ENCODE results near the gene FNBP1.

The FNBP1 gene

DNA sequence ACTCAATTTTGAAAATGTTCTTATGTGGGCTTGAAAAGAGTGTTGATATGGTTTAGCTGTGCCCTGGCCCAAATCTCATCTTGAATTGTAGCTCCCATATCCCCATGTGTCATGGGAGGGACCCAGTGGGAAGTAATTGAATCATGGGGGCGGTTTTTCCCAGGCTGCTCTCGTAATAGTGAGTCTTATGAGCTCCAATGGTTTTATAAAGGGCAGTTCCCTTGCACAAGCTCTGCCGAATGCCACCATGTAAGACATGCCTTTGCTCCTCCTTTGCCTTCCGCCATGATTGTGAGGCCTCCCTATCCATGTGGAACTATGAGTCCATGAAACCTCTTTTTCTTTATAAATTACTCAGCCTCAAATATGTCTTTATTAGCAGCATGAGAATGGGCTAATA lies 136.7 kb downstream of the FNBP1 start:
- Histone ChIP-seq H3K4me3 (replicated peaks; ENCODE audit: insufficient read depth, low read length) (no peak overlapping the region), H3K27me3 (ENCODE audit: insufficient read depth, poor library complexity, severe bottlenecking) (no peaks in the 10 kb centered on the region)

DNA sequence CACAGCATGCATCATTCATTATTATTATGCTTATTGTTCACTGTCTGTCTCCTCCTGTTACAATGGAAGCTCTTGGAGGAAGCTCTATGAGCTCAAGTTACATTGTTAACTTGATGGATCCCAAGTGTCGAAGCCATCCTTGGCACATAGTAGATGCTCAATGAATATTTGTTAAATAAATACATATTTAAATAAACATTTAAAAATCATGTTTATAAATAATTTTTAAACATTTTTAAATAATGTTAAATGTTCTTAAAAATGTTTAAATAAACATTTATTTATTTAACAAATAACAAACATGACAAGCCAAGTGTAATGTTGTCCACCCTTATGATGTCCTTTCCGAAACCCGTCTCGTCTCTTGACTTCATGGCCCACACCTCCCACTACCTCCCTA lies 138.3 kb downstream of the FNBP1 start:
- TF ChIP-seq, protein P1, sequence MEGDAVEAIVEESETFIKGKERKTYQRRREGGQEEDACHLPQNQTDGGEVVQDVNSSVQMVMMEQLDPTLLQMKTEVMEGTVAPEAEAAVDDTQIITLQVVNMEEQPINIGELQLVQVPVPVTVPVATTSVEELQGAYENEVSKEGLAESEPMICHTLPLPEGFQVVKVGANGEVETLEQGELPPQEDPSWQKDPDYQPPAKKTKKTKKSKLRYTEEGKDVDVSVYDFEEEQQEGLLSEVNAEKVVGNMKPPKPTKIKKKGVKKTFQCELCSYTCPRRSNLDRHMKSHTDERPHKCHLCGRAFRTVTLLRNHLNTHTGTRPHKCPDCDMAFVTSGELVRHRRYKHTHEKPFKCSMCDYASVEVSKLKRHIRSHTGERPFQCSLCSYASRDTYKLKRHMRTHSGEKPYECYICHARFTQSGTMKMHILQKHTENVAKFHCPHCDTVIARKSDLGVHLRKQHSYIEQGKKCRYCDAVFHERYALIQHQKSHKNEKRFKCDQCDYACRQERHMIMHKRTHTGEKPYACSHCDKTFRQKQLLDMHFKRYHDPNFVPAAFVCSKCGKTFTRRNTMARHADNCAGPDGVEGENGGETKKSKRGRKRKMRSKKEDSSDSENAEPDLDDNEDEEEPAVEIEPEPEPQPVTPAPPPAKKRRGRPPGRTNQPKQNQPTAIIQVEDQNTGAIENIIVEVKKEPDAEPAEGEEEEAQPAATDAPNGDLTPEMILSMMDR (IDR thresholded peaks at IDR 0.05; ENCODE audit: insufficient read depth, low read length): no peak
- Histone ChIP-seq H3K27me3 (ENCODE audit: insufficient read depth, poor library complexity, severe bottlenecking) (no peaks in the 10 kb centered on the region), H3K27ac (replicated peaks) (no peak overlapping the region), H3K4me3 (replicated peaks; ENCODE audit: insufficient read depth, low read length) (no peak overlapping the region)
- DNase-seq (ENCODE audit: low read depth in 1 of 2, low spot score in 1 of 2): no peak

More for the DNA sequence above, 136.7 kb downstream of the FNBP1 start:
- H3K27ac ChIP-seq (replicated peaks): no peak overlapping the region
- TF ChIP-seq GABPA (IDR thresholded peaks at IDR 0.05; ENCODE audit: low read depth) (no peak), POLR2AphosphoS5 (IDR thresholded peaks at IDR 0.05; ENCODE audit: low read depth) (no peak), SPI1 (IDR thresholded peaks at IDR 0.05; ENCODE audit: borderline replicate concordance, low read depth) (no peak)
- TF ChIP-seq, protein P1 (IDR thresholded peaks at IDR 0.05; ENCODE audit: insufficient read depth, low read length): no peak
- TF ChIP-seq, protein P2, sequence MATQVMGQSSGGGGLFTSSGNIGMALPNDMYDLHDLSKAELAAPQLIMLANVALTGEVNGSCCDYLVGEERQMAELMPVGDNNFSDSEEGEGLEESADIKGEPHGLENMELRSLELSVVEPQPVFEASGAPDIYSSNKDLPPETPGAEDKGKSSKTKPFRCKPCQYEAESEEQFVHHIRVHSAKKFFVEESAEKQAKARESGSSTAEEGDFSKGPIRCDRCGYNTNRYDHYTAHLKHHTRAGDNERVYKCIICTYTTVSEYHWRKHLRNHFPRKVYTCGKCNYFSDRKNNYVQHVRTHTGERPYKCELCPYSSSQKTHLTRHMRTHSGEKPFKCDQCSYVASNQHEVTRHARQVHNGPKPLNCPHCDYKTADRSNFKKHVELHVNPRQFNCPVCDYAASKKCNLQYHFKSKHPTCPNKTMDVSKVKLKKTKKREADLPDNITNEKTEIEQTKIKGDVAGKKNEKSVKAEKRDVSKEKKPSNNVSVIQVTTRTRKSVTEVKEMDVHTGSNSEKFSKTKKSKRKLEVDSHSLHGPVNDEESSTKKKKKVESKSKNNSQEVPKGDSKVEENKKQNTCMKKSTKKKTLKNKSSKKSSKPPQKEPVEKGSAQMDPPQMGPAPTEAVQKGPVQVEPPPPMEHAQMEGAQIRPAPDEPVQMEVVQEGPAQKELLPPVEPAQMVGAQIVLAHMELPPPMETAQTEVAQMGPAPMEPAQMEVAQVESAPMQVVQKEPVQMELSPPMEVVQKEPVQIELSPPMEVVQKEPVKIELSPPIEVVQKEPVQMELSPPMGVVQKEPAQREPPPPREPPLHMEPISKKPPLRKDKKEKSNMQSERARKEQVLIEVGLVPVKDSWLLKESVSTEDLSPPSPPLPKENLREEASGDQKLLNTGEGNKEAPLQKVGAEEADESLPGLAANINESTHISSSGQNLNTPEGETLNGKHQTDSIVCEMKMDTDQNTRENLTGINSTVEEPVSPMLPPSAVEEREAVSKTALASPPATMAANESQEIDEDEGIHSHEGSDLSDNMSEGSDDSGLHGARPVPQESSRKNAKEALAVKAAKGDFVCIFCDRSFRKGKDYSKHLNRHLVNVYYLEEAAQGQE (IDR thresholded peaks at IDR 0.05; ENCODE audit: insufficient replicate concordance, low read depth): no peak
- no peak for DNase-seq (ENCODE audit: low read depth in 1 of 2, low spot score in 1 of 2)

DNA sequence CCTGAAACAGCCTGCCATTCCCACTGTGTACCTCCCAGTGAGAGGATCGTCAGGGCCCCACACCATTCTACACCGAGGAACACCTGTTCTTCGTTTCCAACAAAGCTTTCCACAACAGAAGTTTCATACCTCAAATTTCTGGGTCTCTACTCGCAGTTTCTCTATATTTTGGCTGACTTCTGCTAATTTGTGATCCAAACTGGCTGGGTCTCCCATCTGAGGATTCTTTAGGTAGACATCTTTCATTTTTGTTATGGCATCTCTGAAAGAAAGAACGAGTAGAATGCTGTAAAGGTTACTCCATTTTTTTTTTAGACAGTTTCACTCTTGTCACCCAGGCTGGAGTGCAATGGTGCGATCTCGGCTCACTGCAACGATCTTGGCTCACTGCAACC lies 140.3 kb downstream of the FNBP1 start:
- H3K4me3 ChIP-seq (replicated peaks; ENCODE audit: insufficient read depth, low read length): no peak overlapping the region
- TF ChIP-seq, protein P1 (IDR thresholded peaks at IDR 0.05; ENCODE audit: insufficient read depth, low read length): no peak
- TF ChIP-seq GABPA (IDR thresholded peaks at IDR 0.05; ENCODE audit: low read depth) (no peak), SPI1 (IDR thresholded peaks at IDR 0.05; ENCODE audit: borderline replicate concordance, low read depth) (no peak), POLR2AphosphoS5 (IDR thresholded peaks at IDR 0.05; ENCODE audit: low read depth) (no peak)
- TF ChIP-seq, protein P2 (IDR thresholded peaks at IDR 0.05; ENCODE audit: insufficient replicate concordance, low read depth): no peak
- H3K27ac ChIP-seq (replicated peaks): no peak overlapping the region
- DNase-seq (ENCODE audit: low read depth in 1 of 2, low spot score in 1 of 2): no peak
- no peaks in the 10 kb centered on the region for H3K27me3 ChIP-seq (ENCODE audit: insufficient read depth, poor library complexity, severe bottlenecking)

DNA sequence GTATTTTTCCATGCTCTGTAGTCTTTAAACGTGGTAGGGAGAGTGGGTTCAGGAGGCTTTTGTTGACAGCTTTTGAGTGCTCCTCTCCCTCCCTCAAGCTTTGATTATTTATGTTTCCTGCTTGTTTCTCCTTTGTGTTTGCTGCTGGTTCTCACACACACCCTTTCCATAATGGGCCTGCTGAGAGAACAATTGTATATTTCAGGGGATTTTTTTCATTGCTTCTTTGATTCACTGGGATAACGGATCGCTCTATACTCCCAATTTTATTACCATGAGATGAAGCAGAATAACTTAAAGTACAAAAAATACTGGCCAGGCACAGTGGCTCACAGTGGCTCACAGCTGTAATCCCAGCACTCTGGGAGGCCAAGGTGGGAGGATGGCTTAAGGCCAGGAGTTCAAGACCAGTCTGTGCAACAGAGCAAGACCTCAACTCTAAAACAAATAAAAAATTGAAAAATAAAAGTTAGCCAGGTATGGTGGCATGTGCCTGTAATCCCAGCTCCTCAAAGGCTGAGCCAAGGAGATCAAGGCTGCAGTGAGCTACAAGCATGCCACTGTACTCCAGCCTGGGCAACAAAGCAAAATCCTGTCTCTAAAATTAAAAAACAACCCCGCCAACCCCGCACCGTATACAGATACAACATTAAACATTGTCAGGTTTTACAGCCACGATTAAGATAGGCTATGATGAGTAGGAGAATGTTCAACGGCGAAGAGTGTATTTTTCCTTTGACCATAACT lies 140.8 kb downstream of the FNBP1 start:
- Histone ChIP-seq H3K27ac (replicated peaks) (no peak overlapping the region), H3K4me3 (replicated peaks; ENCODE audit: insufficient read depth, low read length) (no peak overlapping the region), H3K27me3 (ENCODE audit: insufficient read depth, poor library complexity, severe bottlenecking) (no peaks in the 10 kb centered on the region)
- no peak for DNase-seq (ENCODE audit: low read depth in 1 of 2, low spot score in 1 of 2)
- TF ChIP-seq, protein P1 (IDR thresholded peaks at IDR 0.05; ENCODE audit: insufficient read depth, low read length): no peak
- TF ChIP-seq, protein P2 (IDR thresholded peaks at IDR 0.05; ENCODE audit: insufficient replicate concordance, low read depth): no peak
- TF ChIP-seq POLR2AphosphoS5 (IDR thresholded peaks at IDR 0.05; ENCODE audit: low read depth) (no peak), SPI1 (IDR thresholded peaks at IDR 0.05; ENCODE audit: borderline replicate concordance, low read depth) (no peak), GABPA (IDR thresholded peaks at IDR 0.05; ENCODE audit: low read depth) (no peak)
